ENCODE results near the gene SCYGR2. TPM values are rescaled to one million over a fixed set of nuclear protein-coding genes. Genes with fewer than 3 reads are reported as not detected.

Gene SCYGR2
- total and polyA plus RNA-seq, 2 of the 8 experiments (the other 6 are each of a cell fraction or from before 2014, with no cell fraction given): not detected

DNA sequence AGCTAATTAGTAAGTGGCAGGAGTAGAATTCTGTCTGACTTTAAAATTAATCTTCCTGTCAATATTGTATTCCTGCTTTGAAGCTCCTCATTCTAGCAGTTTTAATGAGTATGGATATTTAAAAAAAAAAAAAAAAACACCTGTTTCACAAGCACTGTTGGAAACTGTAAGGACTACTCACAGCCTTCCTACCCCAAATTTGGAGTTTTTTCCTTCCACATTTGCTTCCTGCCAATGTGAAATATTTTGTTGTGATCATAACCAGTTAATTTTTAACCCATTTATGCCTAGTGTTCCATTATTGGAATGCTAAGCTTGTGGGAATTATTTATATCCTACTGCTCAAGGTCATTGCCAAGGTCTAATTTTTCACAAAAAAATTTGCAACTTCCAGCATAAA lies 36.1 kb upstream of the SCYGR2 start:
- Histone ChIP-seq H2BK5ac (ENCODE audit: low read depth, low read length) (no peak overlapping the region), H3K79me1 (ENCODE audit: low read depth, low read length) (no peaks in the 10 kb centered on the region), H3K9ac (replicated peaks in 1 of 4; ENCODE audit: extremely low read depth in 1 of 4, low read depth in 3 of 4, low read length in 3 of 4) (no peak overlapping the region), H3K36me3 (ENCODE audit: control insufficient read depth in 2 of 4, insufficient read depth in 4 of 4, low read length in 3 of 4) (peaks cover 0 to 4% (median 0%) of the 10 kb centered on the region in 4 experiments; a peak in 1 of 8 replicates), H3K4me1 (replicated peaks in 1 of 4; ENCODE audit: control insufficient read depth in 3 of 4, insufficient read depth in 4 of 4, low read length in 3 of 4) (no peaks in the 10 kb centered on the region), H3K27me3 (replicated peaks in 1 of 4; ENCODE audit: control insufficient read depth in 3 of 4, extremely low read depth in 1 of 4, insufficient read depth in 3 of 4, low read length in 3 of 4) (no peaks in the 10 kb centered on the region), H2AK5ac (ENCODE audit: low read depth, low read length) (no peak overlapping the region), H3K4me2 (ENCODE audit: insufficient read depth in 1 of 2, low read depth in 2 of 2, low read length in 2 of 2) (no peak overlapping the region), H3K23me2 (ENCODE audit: low read depth, low read length) (no peaks in the 10 kb centered on the region), H3K4ac (replicated peaks; ENCODE audit: insufficient read length, low read depth, low read length) (no peak overlapping the region), H3K4me3 (ENCODE audit: extremely low read depth in 1 of 4, insufficient read depth in 2 of 4, low read depth in 3 of 4, low read length in 4 of 4) (no peak overlapping the region), H4K8ac (ENCODE audit: extremely low read depth, insufficient read depth, low read length) (no peak overlapping the region), H3K14ac (ENCODE audit: insufficient read length) (no peak overlapping the region), H4K20me1 (replicated peaks in 1 of 2; ENCODE audit: control insufficient read depth in 1 of 2, insufficient read depth in 2 of 2, low read length in 2 of 2) (no peaks in the 10 kb centered on the region), H4K5ac (ENCODE audit: insufficient read length, low read depth, low read length) (no peak overlapping the region), H3K9me3 (ENCODE audit: insufficient read depth in 2 of 2, low read depth in 1 of 2, low read length in 1 of 2) (no peaks in the 10 kb centered on the region), H3K56ac (replicated peaks; ENCODE audit: insufficient read length, low read depth, low read length) (no peak overlapping the region), H2BK15ac (ENCODE audit: low read length) (no peak overlapping the region), H3K79me2 (ENCODE audit: control insufficient read depth in 1 of 2, insufficient read depth in 2 of 2, low read length in 2 of 2) (no peaks in the 10 kb centered on the region), H3K27ac (ENCODE audit: low read depth, low read length) (no peak overlapping the region), H2AFZ (ENCODE audit: low read length) (no peak overlapping the region), H3K18ac (ENCODE audit: extremely low read depth, low read length) (no peak overlapping the region), H3K23ac (ENCODE audit: insufficient read length) (no peak overlapping the region), H2BK12ac (ENCODE audit: low read depth, low read length) (no peak overlapping the region), H2BK120ac (replicated peaks; ENCODE audit: low read depth, low read length) (no peak overlapping the region), H2BK20ac (ENCODE audit: low read length) (no peak overlapping the region), H4K91ac (replicated peaks; ENCODE audit: insufficient read length, low read length) (no peak overlapping the region)
- DNase-seq (ENCODE audit: low read depth in 1 of 2, low spot score in 2 of 2) (no peak), FAIRE-seq (no peak)
- ChIA-PET POLR2A (ENCODE audit: partially characterized antibody) (interaction anchor here (1.3 kb wide), 1 partner anchor 9 kb away, joined by 7 read pairs; no protein-coding TSS in a partner anchor), CTCF (ENCODE audit: partially characterized antibody) (no interaction called here)
- TF ChIP-seq RXRA (IDR thresholded peaks at IDR 0.05; ENCODE audit: insufficient read depth, low read depth, low read length): no peak
- TF ChIP-seq SRF (IDR thresholded peaks at IDR 0.05; ENCODE audit: low read depth, low read length): no peak
- TF ChIP-seq CBX8 (IDR thresholded peaks at IDR 0.05; ENCODE audit: borderline replicate concordance, low read depth, low read length): no peak
- no peak for TF ChIP-seq GTF2F1 (IDR thresholded peaks at IDR 0.05; ENCODE audit: borderline replicate concordance, low read depth, low read length)
